SU-DHL-6 (cell line): ENCODE measurements around the gene STK35.

Experiments
- EZH2phosphoT487 ChIP-seq: fragments of 200-600 bp; sonication (generic), shearing (Covaris generic); conservative IDR thresholded peaks from 2 replicates; pipeline ENCODE4 v1.6.1; 2018; ENCODE audit warnings: mild to moderate bottlenecking, antibody characterized with exemption, low read length, moderate library complexity, mixed read lengths
- TF ChIP-seq, protein P1 (sequence below): fragments of 200-600 bp; sonication (generic); IDR thresholded peaks from one replicate; pipeline ENCODE4 v1.5.1; 2017; ENCODE audit warnings: antibody characterized with exemption, mild to moderate bottlenecking, low read length, moderate library complexity; ENCODE audit not compliant: insufficient read depth, poor library complexity, severe bottlenecking

DNA sequence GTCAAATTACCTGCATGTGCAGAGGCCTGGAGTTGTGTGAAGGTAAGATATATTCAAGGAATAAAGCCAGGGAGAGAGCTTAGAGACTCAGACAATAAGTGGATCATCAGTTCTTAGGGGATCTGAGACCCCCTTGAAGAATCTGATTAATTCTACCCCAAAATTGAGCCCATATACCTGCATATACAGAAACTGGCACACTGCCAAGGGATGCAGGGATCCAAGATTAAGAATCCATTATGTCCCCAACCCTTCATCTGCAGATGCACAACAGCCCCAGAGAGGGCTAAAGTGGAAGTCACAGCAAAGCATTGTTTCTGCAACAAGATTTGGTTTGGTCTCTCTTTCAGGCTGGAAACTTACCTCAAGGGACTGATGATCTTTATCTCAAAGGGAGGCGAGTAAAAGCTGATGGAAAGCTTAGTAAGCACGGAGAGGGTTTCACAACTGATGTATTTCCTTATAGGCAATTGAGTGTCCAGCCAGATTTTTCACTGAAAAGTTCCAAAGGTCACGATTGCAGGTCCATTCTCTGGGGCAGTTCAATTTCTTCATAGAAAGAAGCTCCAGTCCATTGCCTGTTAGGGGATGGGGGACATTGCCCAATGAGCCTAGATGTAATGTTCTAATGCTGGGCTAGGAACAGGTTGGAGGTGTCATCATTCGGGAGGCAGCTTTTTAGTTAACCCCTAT lies 20.9 kb upstream of the STK35 start:
- TF ChIP-seq, protein P1, sequence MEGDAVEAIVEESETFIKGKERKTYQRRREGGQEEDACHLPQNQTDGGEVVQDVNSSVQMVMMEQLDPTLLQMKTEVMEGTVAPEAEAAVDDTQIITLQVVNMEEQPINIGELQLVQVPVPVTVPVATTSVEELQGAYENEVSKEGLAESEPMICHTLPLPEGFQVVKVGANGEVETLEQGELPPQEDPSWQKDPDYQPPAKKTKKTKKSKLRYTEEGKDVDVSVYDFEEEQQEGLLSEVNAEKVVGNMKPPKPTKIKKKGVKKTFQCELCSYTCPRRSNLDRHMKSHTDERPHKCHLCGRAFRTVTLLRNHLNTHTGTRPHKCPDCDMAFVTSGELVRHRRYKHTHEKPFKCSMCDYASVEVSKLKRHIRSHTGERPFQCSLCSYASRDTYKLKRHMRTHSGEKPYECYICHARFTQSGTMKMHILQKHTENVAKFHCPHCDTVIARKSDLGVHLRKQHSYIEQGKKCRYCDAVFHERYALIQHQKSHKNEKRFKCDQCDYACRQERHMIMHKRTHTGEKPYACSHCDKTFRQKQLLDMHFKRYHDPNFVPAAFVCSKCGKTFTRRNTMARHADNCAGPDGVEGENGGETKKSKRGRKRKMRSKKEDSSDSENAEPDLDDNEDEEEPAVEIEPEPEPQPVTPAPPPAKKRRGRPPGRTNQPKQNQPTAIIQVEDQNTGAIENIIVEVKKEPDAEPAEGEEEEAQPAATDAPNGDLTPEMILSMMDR, result no peak
- TF ChIP-seq EZH2phosphoT487, result no peak
